Measurements from ENCODE around the gene CD300H.

CD300H gene

GRCh38 chr17:74543891-74544760 is 23.2 kb downstream of the CD300H start (continued):
- TF ChIP-seq ZFP30 (CRISPR knock-in tag; IDR thresholded peaks at IDR 0.05) (no peak), TCF4 (CRISPR knock-in tag; IDR thresholded peaks at IDR 0.05; ENCODE audit: borderline replicate concordance) (no peak), ZC3H10 (CRISPR knock-in tag; IDR thresholded peaks at IDR 0.05) (no peak), CSDC2 (CRISPR knock-in tag; IDR thresholded peaks at IDR 0.05) (no peak), ZNF565 (CRISPR knock-in tag; conservative IDR thresholded peaks at IDR 0.05; ENCODE audit: low read depth) (no peak)

- TF ChIP-seq CSDC2 (CRISPR knock-in tag; IDR thresholded peaks at IDR 0.05): no peak
- no peak for TF ChIP-seq ISL1 (CRISPR knock-in tag; IDR thresholded peaks at IDR 0.05)
- no peak for TF ChIP-seq PATZ1 (CRISPR knock-in tag; IDR thresholded peaks at IDR 0.05; ENCODE audit: borderline replicate concordance)
- TF ChIP-seq ZFP30 (CRISPR knock-in tag; IDR thresholded peaks at IDR 0.05): no peak
- TF ChIP-seq TOX (CRISPR knock-in tag; IDR thresholded peaks at IDR 0.05; ENCODE audit: borderline replicate concordance): no peak
- TF ChIP-seq CSRNP3 (CRISPR knock-in tag; IDR thresholded peaks at IDR 0.05): no peak
- no peak for TF ChIP-seq ZNF70 (CRISPR knock-in tag; IDR thresholded peaks at IDR 0.05)
- TF ChIP-seq ESRRG (CRISPR knock-in tag; IDR thresholded peaks at IDR 0.05): no peak
- no peak for TF ChIP-seq RARB (CRISPR knock-in tag; IDR thresholded peaks at IDR 0.05)
- no peak for TF ChIP-seq ZNF8 (CRISPR knock-in tag; IDR thresholded peaks at IDR 0.05)
- no peak for TF ChIP-seq ZC3H10 (CRISPR knock-in tag; IDR thresholded peaks at IDR 0.05)
- TF ChIP-seq SNAI2 (CRISPR knock-in tag; IDR thresholded peaks at IDR 0.05): no peak
- TF ChIP-seq GLIS3 (CRISPR knock-in tag; IDR thresholded peaks at IDR 0.05): no peak
- TF ChIP-seq TCF4 (CRISPR knock-in tag; IDR thresholded peaks at IDR 0.05; ENCODE audit: borderline replicate concordance): no peak
- no peak for TF ChIP-seq BACH2 (CRISPR knock-in tag; IDR thresholded peaks at IDR 0.05; ENCODE audit: borderline replicate concordance)
- ATAC-seq: no peak
These were observed 23.9 kb downstream of the CD300H start for GRCh38 chr17:74543406-74543805.

GRCh38 chr17:74542727-74543383 is 24.5 kb downstream of the CD300H start:
- ATAC-seq: no peak

More at GRCh38 chr17:74542727-74543383, 24.5 kb downstream of the CD300H start:
- TF ChIP-seq CREB5 (CRISPR knock-in tag; IDR thresholded peaks at IDR 0.05; ENCODE audit: low read depth) (no peak), POU6F1 (CRISPR knock-in tag; IDR thresholded peaks at IDR 0.05; ENCODE audit: borderline replicate concordance, low read depth) (no peak), ZNF70 (CRISPR knock-in tag; IDR thresholded peaks at IDR 0.05) (no peak), ARNTL (CRISPR knock-in tag; IDR thresholded peaks at IDR 0.05; ENCODE audit: borderline replicate concordance, low read depth) (no peak), SNAI2 (CRISPR knock-in tag; IDR thresholded peaks at IDR 0.05) (no peak), OSR1 (CRISPR knock-in tag; IDR thresholded peaks at IDR 0.05) (no peak), ZNF8 (CRISPR knock-in tag; IDR thresholded peaks at IDR 0.05) (no peak), BACH2 (CRISPR knock-in tag; IDR thresholded peaks at IDR 0.05; ENCODE audit: borderline replicate concordance) (no peak), CSRNP3 (CRISPR knock-in tag; IDR thresholded peaks at IDR 0.05) (no peak)
